Left ventricle myocardium inferior (tissue), 1 donor: Measurements from ENCODE around the gene MATR3. TPM values are rescaled to one million over a fixed set of nuclear protein-coding genes. Genes with fewer than 3 reads are reported as not detected.
"Not testable (repeated sequence)": the region's sequence is repeated elsewhere in the genome, so short reads cannot be mapped to it uniquely, and the experiment has no call there.

ENCODE experiments used
- DNase-seq: peaks from one replicate; pipeline ENCODE4 v3.0.0-alpha.2; 2020
- H3K27ac ChIP-seq: fragments of 200-600 bp; replicated peaks from 2 replicates; pipeline ENCODE4 v1.8.0; 2021
- H3K27me3 ChIP-seq: fragments of 200-600 bp; 2 replicates; pipeline ENCODE4 v1.8.0; 2021; ENCODE audit warnings: low read depth
- H3K36me3 ChIP-seq: fragments of 200-600 bp; 2 replicates; pipeline ENCODE4 v1.8.0; 2021
- H3K4me1 ChIP-seq: fragments of 200-600 bp; 2 replicates; pipeline ENCODE4 v1.8.0; 2021
- H3K4me3 ChIP-seq: fragments of 200-600 bp; 2 replicates; pipeline ENCODE4 v1.8.0; 2021; ENCODE audit warnings: mild to moderate bottlenecking, moderate library complexity
- H3K9me3 ChIP-seq: fragments of 200-600 bp; replicated peaks from 2 replicates; pipeline ENCODE4 v1.8.0; 2021
- CTCF ChIP-seq: fragments of 200-600 bp; IDR thresholded peaks from 2 replicates; pipeline ENCODE4 v1.8.0; 2021; ENCODE audit warnings: antibody characterized with exemption, mild to moderate bottlenecking, borderline replicate concordance
- intact Hi-C: fragments of 100-400 bp; cut with micrococcal nuclease; formaldehyde crosslinking; loops from one replicate; pipeline ENCODE4 v1.11.0; 2022
- total RNA-seq: library from RNA; stranded (reverse); fragmentation: NEBNext Ultra II Directional; extraction: Animal tissue kit (Norgen Biotek cat#: 25700); gene quantifications from one replicate; pipeline ENCODE4 v1.2.1, GENCODE V29; 2021
- donor health status: DM: no; HTN: yes; CAD: no; lungs with severe emphysema.

The MATR3 gene
- total RNA-seq, 1 donor from 2014 or later = 121 TPM

GRCh38 chr5:139344177-139344576 lies 50.6 kb downstream of the MATR3 start:
- Histone ChIP-seq H3K27me3 (no peaks in the 10 kb centered on the region), H3K36me3 (peaks cover 11% of the 10 kb centered on the region), H3K27ac (no peak overlapping the region), H3K4me1 (peaks cover 70% of the 10 kb centered on the region), H3K4me3 (no peak overlapping the region), H3K9me3 (no peaks in the 10 kb centered on the region)
- intact Hi-C loops = no loop called here
- no peak for TF ChIP-seq CTCF
- DNase-seq = no peak

- DNase-seq, H3K27me3 ChIP-seq, H3K4me3 ChIP-seq, H3K9me3 ChIP-seq, H3K27ac ChIP-seq, intact Hi-C loops: not testable (repeated sequence)
- Histone ChIP-seq H3K36me3 (peaks cover 11% of the 10 kb centered on the region), H3K4me1 (peaks cover 82% of the 10 kb centered on the region)
These were observed 51.9 kb downstream of the MATR3 start for GRCh38 chr5:139345442-139345841.

- H3K27me3 ChIP-seq, H3K9me3 ChIP-seq, intact Hi-C loops, DNase-seq, H3K27ac ChIP-seq, H3K4me3 ChIP-seq: not testable (repeated sequence)
- Histone ChIP-seq H3K4me1 (peaks cover 85% of the 10 kb centered on the region), H3K36me3 (peaks cover 11% of the 10 kb centered on the region)
These were observed 54.3 kb downstream of the MATR3 start for GRCh38 chr5:139347863-139348262.

- intact Hi-C loops = no loop called here
These were observed 60.6 kb downstream of the MATR3 start for GRCh38 chr5:139354186-139354585.

DNA sequence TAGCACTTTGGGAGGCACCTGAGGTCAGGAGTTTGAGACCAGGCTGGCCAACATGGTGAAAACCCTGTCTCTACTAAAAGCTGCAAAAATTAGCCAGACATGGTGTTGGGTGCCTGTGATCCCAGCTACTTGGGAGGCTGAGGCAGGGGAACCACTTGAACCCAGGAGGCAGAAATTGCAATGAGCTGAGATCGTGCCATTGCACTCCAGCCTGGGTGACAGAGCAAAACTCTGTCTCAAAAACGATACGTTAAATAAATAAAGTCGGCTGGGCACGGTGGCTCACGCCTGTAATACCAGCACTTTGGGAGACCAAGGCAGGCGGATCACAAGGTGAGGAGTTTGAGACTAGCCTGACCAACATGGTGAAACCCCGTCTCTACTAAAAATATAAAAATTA lies 62.4 kb downstream of the MATR3 start:
- H3K27ac ChIP-seq, intact Hi-C loops: not testable (repeated sequence)
- peaks cover 63% of the 10 kb centered on the region for H3K4me1 ChIP-seq

More at GRCh38 chr5:139354186-139354585, 60.6 kb downstream of the MATR3 start:
- Histone ChIP-seq H3K9me3 (no peaks in the 10 kb centered on the region), H3K36me3 (peaks cover 6% of the 10 kb centered on the region), H3K4me1 (peaks cover 65% of the 10 kb centered on the region), H3K27ac (no peak overlapping the region), H3K4me3 (no peak overlapping the region), H3K27me3 (no peaks in the 10 kb centered on the region)
- TF ChIP-seq CTCF = no peak
- DNase-seq = no peak

DNA sequence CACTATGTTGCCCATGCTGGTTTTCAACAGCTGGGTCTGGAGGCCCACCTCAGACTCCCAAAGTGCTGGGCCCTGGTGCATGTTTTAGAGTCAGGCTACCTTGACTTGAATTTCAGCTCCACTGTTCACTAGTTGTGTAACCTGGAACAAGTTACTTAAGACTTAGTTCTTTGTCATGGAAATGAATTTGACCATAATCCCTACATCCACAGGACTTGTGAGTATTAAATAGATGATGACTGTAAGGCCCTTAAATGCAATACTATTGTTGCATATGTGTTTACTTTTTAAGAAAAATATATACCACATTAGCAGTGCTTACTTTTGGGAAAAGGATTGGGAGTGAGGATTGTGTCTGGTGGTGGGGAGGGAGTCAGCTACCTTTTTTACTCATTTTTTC lies 64.5 kb downstream of the MATR3 start:
- Histone ChIP-seq H3K4me1 (peaks cover 42% of the 10 kb centered on the region), H3K9me3 (no peaks in the 10 kb centered on the region), H3K27me3 (no peaks in the 10 kb centered on the region), H3K27ac (no peak overlapping the region), H3K4me3 (no peak overlapping the region), H3K36me3 (peaks cover 6% of the 10 kb centered on the region)
- intact Hi-C loops = no loop called here
- no peak for DNase-seq
- TF ChIP-seq CTCF = no peak

More for the DNA sequence above, 62.4 kb downstream of the MATR3 start:
- DNase-seq, H3K4me3 ChIP-seq, H3K36me3 ChIP-seq, H3K9me3 ChIP-seq, H3K27me3 ChIP-seq: not testable (repeated sequence)

GRCh38 chr5:139360384-139360783 lies 66.8 kb downstream of the MATR3 start:
- no peak for TF ChIP-seq CTCF
- Histone ChIP-seq H3K27me3 (no peaks in the 10 kb centered on the region), H3K9me3 (no peaks in the 10 kb centered on the region), H3K36me3 (peaks cover 23% of the 10 kb centered on the region), H3K4me3 (no peak overlapping the region), H3K27ac (no peak overlapping the region), H3K4me1 (peaks cover 36% of the 10 kb centered on the region)
- DNase-seq = no peak
- intact Hi-C loops = no loop called here
